H9 (cell line): Measurements from ENCODE around the gene MAPT. TPM values are rescaled to one million over a fixed set of nuclear protein-coding genes. Genes with fewer than 3 reads are reported as not detected.
A peak's percentile ranks its signal among the peaks of the same experiment; 100 is the strongest.

Experiments used
- DNase-seq: peaks from one replicate; pipeline ENCODE4 v3.0.0-alpha.2; 2017
- H2AFZ ChIP-seq: one replicate; pipeline ENCODE4 v1.6.1; 2013; ENCODE audit warnings: mild to moderate bottlenecking, low read length, control low read depth, moderate library complexity
- H2AK5ac ChIP-seq: 2 replicates; pipeline ENCODE4 v1.6.1; 2013; ENCODE audit warnings: low read length, control low read depth, mixed read lengths; ENCODE audit not compliant: insufficient read length
- H2BK120ac ChIP-seq: one replicate; pipeline ENCODE4 v1.6.1; 2013; ENCODE audit warnings: low read depth, mild to moderate bottlenecking, low read length, control low read depth, inconsistent platforms; ENCODE audit not compliant: poor library complexity, severe bottlenecking
- H2BK12ac ChIP-seq: 2 replicates; pipeline ENCODE4 v1.6.1; 2013; ENCODE audit warnings: low read length, control low read depth, mixed read lengths, low read depth; ENCODE audit not compliant: insufficient read length
- H2BK15ac ChIP-seq: 2 replicates; pipeline ENCODE4 v1.6.1; 2013; ENCODE audit warnings: low read depth, low read length, control low read depth
- H2BK20ac ChIP-seq: one replicate; pipeline ENCODE4 v1.6.1; 2013; ENCODE audit warnings: low read depth, mild to moderate bottlenecking, low read length, control low read depth, inconsistent platforms; ENCODE audit not compliant: poor library complexity, severe bottlenecking
- H2BK5ac ChIP-seq: 2 replicates; pipeline ENCODE4 v1.6.1; 2013; ENCODE audit warnings: low read length, control low read depth, mixed read lengths; ENCODE audit not compliant: insufficient read length
- H3K14ac ChIP-seq: 2 replicates; pipeline ENCODE4 v1.6.1; 2013; ENCODE audit warnings: low read length, control low read depth; ENCODE audit not compliant: insufficient read depth
- H3K18ac ChIP-seq: 2 replicates; pipeline ENCODE4 v1.6.1; 2013; ENCODE audit warnings: low read depth, mild to moderate bottlenecking, mixed read lengths, low read length, control low read depth; ENCODE audit not compliant: insufficient read length
- H3K23ac ChIP-seq: 2 replicates; pipeline ENCODE4 v1.6.1; 2013; ENCODE audit warnings: low read length, control low read depth, mixed read lengths, low read depth; ENCODE audit not compliant: insufficient read length
- H3K23me2 ChIP-seq: 2 replicates; pipeline ENCODE4 v1.6.1; 2013; ENCODE audit warnings: low read depth, mild to moderate bottlenecking, mixed read lengths, low read length, control low read depth; ENCODE audit not compliant: insufficient read length, poor library complexity, severe bottlenecking
- H3K27ac ChIP-seq: 2 replicates; pipeline ENCODE4 v1.5.1; 2013; ENCODE audit warnings: low read length, control low read depth, mixed read lengths, low read depth; ENCODE audit not compliant: insufficient read length
- H3K27me3 ChIP-seq: 2 replicates; pipeline ENCODE4 v1.6.1; 2013; ENCODE audit warnings: low read length, control low read depth, inconsistent platforms; ENCODE audit not compliant: insufficient read depth
- H3K4ac ChIP-seq: 2 replicates; pipeline ENCODE4 v1.6.1; 2013; ENCODE audit warnings: low read depth, mild to moderate bottlenecking, control low read depth, inconsistent platforms, low read length, moderate library complexity
- H3K4me1 ChIP-seq: 2 replicates; pipeline ENCODE4 v1.6.1; 2013; ENCODE audit warnings: low read length, control low read depth, inconsistent platforms; ENCODE audit not compliant: insufficient read depth
- H3K4me2 ChIP-seq: 2 replicates; pipeline ENCODE4 v1.6.1; 2013; ENCODE audit warnings: low read length, control low read depth, mixed read lengths; ENCODE audit not compliant: insufficient read length, insufficient read depth
- H3K56ac ChIP-seq: 2 replicates; pipeline ENCODE4 v1.6.1; 2013; ENCODE audit warnings: low read depth, mild to moderate bottlenecking, mixed read lengths, low read length, control low read depth; ENCODE audit not compliant: insufficient read length
- H3K79me1 ChIP-seq: 2 replicates; pipeline ENCODE4 v1.6.1; 2013; ENCODE audit warnings: low read depth, mild to moderate bottlenecking, moderate library complexity, low read length, control low read depth, inconsistent platforms; ENCODE audit not compliant: insufficient read depth, poor library complexity, severe bottlenecking
- H3K79me2 ChIP-seq: 2 replicates; pipeline ENCODE4 v1.6.1; 2013; ENCODE audit warnings: low read length, control low read depth, inconsistent platforms; ENCODE audit not compliant: insufficient read depth
- H3K9ac ChIP-seq: 2 replicates; pipeline ENCODE4 v1.6.1; 2013; ENCODE audit warnings: low read length, control low read depth, mixed read lengths; ENCODE audit not compliant: insufficient read length; ENCODE audit errors: extremely low read depth
- H3K9me3 ChIP-seq: one replicate; pipeline ENCODE4 v1.6.1; 2013; ENCODE audit warnings: low read depth, low read length, inconsistent platforms; ENCODE audit not compliant: control insufficient read depth
- H3T11ph ChIP-seq: one replicate; pipeline ENCODE4 v1.6.1; 2013; ENCODE audit warnings: mild to moderate bottlenecking, low read length, control low read depth, inconsistent platforms
- H4K20me1 ChIP-seq: one replicate; pipeline ENCODE4 v1.6.1; 2013; ENCODE audit not compliant: control insufficient read depth, insufficient read length, insufficient read depth
- H4K5ac ChIP-seq: 2 replicates; pipeline ENCODE4 v1.6.1; 2013; ENCODE audit warnings: low read depth, mild to moderate bottlenecking, mixed read lengths, low read length, control low read depth; ENCODE audit not compliant: insufficient read length
- H4K8ac ChIP-seq: replicated peaks from 2 replicates; pipeline ENCODE4 v1.6.1; 2013; ENCODE audit warnings: low read length, control low read depth, mixed read lengths, low read depth; ENCODE audit not compliant: insufficient read length
- H4K91ac ChIP-seq: 2 replicates; pipeline ENCODE4 v1.6.1; 2013; ENCODE audit warnings: low read depth, mild to moderate bottlenecking, moderate library complexity, mixed read lengths, low read length, control low read depth; ENCODE audit not compliant: insufficient read length
- H3K27ac Mint-ChIP-seq, 3 experiments: 2 replicates in 2 of 3; 3 replicates in 1 of 3; pipeline ENCODE4 v1.8.0; 2020 to 2021; ENCODE audit warnings: mixed read lengths in 3 of 3, mild to moderate bottlenecking in 1 of 3, moderate library complexity in 1 of 3
- H3K27me3 Mint-ChIP-seq: 2 replicates; pipeline ENCODE4 v1.8.0; 2021; ENCODE audit warnings: low read depth, mild to moderate bottlenecking, moderate library complexity, mixed read lengths
- H3K36me3 Mint-ChIP-seq, 3 experiments: 2 replicates in 2 of 3; 3 replicates in 1 of 3; pipeline ENCODE4 v1.8.0; 2020 to 2021; ENCODE audit warnings: low read depth in 3 of 3, mixed read lengths in 3 of 3; ENCODE audit not compliant: insufficient read depth in 1 of 3
- H3K4me1 Mint-ChIP-seq, 2 experiments: 2 replicates each; pipeline ENCODE4 v1.8.0; 2020; ENCODE audit warnings: mixed read lengths in 2 of 2
- H3K4me3 Mint-ChIP-seq, 2 experiments: 2 replicates in 1 of 2; 3 replicates in 1 of 2; pipeline ENCODE4 v1.8.0; 2020 to 2021; ENCODE audit warnings: mild to moderate bottlenecking in 2 of 2, mixed read lengths in 2 of 2, moderate library complexity in 1 of 2
- H3K9me3 Mint-ChIP-seq, 2 experiments: 2 replicates in 1 of 2; 3 replicates in 1 of 2; pipeline ENCODE4 v1.8.0; 2020; ENCODE audit warnings: mild to moderate bottlenecking in 2 of 2, mixed read lengths in 2 of 2, moderate library complexity in 1 of 2
- CTCF ChIP-seq: fragments of 200-600 bp; sonication (generic); conservative IDR thresholded peaks from 3 replicates; pipeline ENCODE4 v1.8.0; 2021; ENCODE audit warnings: antibody characterized with exemption, mild to moderate bottlenecking
- WGBS: extraction: QIAGEN DNeasy Blood & Tissue Kit; methylation state at CpG from one replicate; pipeline ENCODE4 v1.1.7; 2013; ENCODE audit warnings: missing lambda C conversion rate, low lambda C conversion rate, mixed read lengths; ENCODE audit not compliant: insufficient read length; ENCODE audit errors: extremely low coverage; 5-methylcytosine and 5-hydroxymethylcytosine counted together
- total RNA-seq: library from RNA; stranded (reverse); gene quantifications from 2 replicates; pipeline ENCODE4 v1.2.1, GENCODE V29; 2021

The MAPT gene
- total RNA-seq, 1 experiment from 2014 or later = 1.6 TPM

GRCh38 chr17:46074540-46074939, 180.2 kb downstream of the MAPT start:
- Histone ChIP-seq H3K9ac (no peak overlapping the region), H3K56ac (no peak overlapping the region), H2AK5ac (no peak overlapping the region), H2AFZ (no peak overlapping the region), H3K27ac (no peak overlapping the region), H4K20me1 (no peaks in the 10 kb centered on the region), H2BK120ac (no peak overlapping the region), H3K4me1 (peaks cover 3% of the 10 kb centered on the region; the same call in 1 of the 2 replicates), H4K5ac (no peak overlapping the region), H3K4me2 (no peak overlapping the region), H4K8ac (no peak overlapping the region), H2BK12ac (no peak overlapping the region), H3K4ac (no peak overlapping the region), H2BK5ac (no peak overlapping the region), H3K18ac (no peak overlapping the region), H3K27me3 (no peaks in the 10 kb centered on the region), H3K79me2 (peaks cover 7% of the 10 kb centered on the region; the same call in 1 of the 2 replicates), H3K23me2 (no peaks in the 10 kb centered on the region), H3K9me3 (no peaks in the 10 kb centered on the region), H3K79me1 (peaks cover 1% of the 10 kb centered on the region), H3T11ph (no peak overlapping the region), H3K14ac (no peak overlapping the region), H2BK15ac (no peak overlapping the region), H3K23ac (no peak overlapping the region), H4K91ac (no peak overlapping the region), H2BK20ac (no peak overlapping the region)
- Mint-ChIP-seq H3K9me3 (peaks cover 6 to 10% of the 10 kb centered on the region in 2 experiments; a peak in 4 of 5 replicates), H3K27ac (peak overlapping the region in 1 of 3 experiments; percentile 72; a peak in 2 of 7 replicates), H3K27me3 (no peaks in the 10 kb centered on the region), H3K36me3 (peaks cover 20 to 31% (median 30%) of the 10 kb centered on the region in 3 experiments), H3K4me1 (peaks cover 39 to 45% of the 10 kb centered on the region in 2 experiments), H3K4me3 (no peak overlapping the region; a peak in 1 of 5 replicates)
- no peak for DNase-seq
- no CpG with 5 or more reads among the region's 1 CpG for WGBS
- TF ChIP-seq CTCF = no peak

Other genes starting within 250 kb of the MAPT start
- gene CRHR1, start 110.2 kb upstream of the MAPT start, total RNA-seq = 0.42 and 0.52 TPM in 2 replicates
- not detected in 2 replicates for gene SPPL2C, start 49.7 kb upstream of the MAPT start, total RNA-seq
- gene STH, start 104.7 kb downstream of the MAPT start, total RNA-seq = not detected in 2 replicates